RPMI7951 (cell line): Measurements from ENCODE around the gene MLIP. TPM values are rescaled to one million over a fixed set of nuclear protein-coding genes. Genes with fewer than 3 reads are reported as not detected.
"Not testable (repeated sequence)": the region's sequence is repeated elsewhere in the genome, so short reads cannot be mapped to it uniquely, and the experiment has no call there.

ENCODE experiments used
- DNase-seq: peaks from one replicate; pipeline ENCODE4 v3.0.0-alpha.2; 2012; ENCODE audit warnings: low read depth
- total RNA-seq: library from RNA; depleted of rRNA; stranded (reverse); fragments of >200 nt; shearing (Covaris generic); gene quantifications from 2 replicates; pipeline ENCODE4 v1.2.3, GENCODE V29; 2014

MLIP gene
- total RNA-seq, 1 experiment from 2014 or later = not detected

DNA sequence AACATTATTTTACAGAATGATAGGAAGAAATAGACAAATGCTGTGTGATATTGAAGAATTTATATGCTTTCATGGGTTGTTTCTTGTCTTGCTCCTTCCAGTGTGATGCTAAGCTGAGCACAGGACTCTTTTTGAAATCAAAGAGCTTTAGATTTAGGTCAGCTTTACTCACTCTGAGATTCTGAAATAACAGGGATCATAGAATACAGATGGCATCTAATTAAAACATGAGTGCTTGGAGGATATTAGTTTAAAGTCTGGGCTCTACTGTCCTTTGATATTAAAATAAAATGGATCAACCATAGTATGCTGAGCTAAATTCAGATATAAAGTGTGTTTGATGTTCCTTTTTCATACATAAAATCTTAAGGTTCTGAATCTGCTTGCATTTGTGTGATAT lies 29.6 kb downstream of the MLIP start:
- no peak for DNase-seq

- no peak for DNase-seq
These were observed 31.8 kb downstream of the MLIP start for GRCh38 chr6:54142889-54143519.

- DNase-seq = no peak
These were observed 40.6 kb downstream of the MLIP start for GRCh38 chr6:54151861-54152260.

GRCh38 chr6:54156650-54157250 lies 45.5 kb downstream of the MLIP start:
- DNase-seq = no peak

DNA sequence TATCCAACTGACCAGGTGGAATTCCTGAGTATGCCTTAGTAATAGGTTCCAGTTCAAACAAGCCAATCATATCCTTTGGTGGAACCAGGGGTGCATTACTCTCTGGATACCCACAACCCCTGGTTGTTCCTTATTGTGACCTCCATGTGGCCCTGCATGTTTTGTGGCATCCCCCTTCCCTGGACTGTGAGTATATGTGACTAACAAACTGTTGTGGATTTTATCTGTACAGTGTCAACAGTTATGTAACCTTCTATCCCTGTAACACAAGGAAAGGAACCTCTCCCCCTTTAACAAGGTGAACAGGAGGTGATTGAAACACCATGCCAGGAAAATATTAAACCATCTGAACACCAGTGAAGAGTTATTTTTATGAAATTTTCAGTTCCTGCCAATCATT lies 46.2 kb downstream of the MLIP start:
- no peak for DNase-seq

DNA sequence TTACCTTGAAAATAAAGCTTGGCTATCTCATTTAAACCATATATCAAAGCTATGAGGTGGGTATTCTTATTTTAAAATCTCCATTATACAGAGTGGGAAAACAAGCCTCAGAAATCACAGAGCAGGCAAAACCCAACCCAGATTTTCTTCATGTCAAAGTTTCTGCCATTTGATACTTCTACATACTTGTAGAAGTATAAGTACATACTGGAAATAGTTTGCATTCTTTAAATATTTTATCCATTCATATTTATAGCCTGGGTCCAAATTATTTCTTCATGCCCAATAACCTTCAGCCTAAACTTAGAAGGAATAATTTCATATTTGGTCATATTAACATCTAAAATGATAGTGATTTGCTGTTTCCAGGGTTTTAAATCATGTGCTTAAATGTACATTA lies 61.8 kb downstream of the MLIP start:
- DNase-seq = no peak

GRCh38 chr6:54179152-54179551 lies 67.9 kb downstream of the MLIP start:
- no peak for DNase-seq

DNA sequence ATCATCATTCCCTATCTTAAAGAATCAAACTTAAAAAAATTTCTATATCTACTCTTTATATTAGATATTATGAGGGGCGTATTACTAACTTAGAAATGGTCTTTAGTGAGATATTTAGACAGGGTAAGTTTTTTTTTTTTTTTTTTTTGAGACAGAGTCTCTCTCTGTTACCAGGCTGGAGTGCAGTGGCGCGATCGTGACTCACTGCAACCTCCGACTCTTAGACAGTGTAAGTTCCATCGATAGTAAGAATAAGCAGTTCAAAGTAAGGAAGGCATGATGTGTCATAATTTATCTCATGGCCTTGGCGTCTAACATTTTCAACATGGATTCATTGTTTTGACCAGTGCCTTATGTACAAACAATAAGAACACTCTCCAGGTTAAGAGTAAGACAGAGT lies 72.4 kb downstream of the MLIP start:
- DNase-seq = peak; percentile 19

- no peak for DNase-seq
These were observed 74.6 kb downstream of the MLIP start for GRCh38 chr6:54185885-54186284.

DNA sequence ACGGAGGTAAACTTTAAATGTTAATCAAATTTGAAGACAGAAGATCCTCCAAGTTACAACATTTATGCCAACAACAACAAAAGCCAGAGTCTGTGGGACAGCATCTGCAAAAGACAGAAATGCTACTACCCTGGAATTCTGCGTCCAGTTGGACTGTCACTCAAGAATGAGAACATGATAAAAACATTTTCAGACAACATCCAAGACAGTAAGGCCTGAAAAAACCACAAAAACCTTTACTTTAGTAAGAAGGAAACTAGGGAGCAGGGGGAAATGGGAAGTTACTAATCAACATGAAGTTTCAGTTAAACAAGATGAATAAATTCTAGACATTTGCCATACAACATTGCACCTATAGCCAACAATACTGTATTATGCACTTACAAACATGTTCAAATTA lies 77.6 kb downstream of the MLIP start:
- DNase-seq = no peak

DNA sequence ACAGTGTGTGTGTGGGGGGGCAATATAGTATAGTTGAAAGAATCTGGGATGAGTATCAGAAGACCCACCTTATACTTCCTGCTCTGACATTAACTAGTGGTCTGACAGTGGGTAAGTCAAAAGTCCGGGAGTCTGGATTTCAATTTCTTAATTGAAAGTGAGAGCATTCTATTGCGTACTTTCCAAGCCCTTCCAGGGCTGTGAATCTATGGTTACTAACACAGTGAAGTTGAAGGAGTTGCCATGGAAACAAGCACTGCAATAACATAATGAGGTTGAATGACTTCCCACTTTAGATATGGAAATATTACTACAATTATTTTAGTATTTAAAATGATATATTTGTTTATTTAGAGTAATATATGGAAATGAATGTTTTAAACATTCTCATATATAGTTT lies 80.2 kb downstream of the MLIP start:
- DNase-seq = peak; percentile 37

DNA sequence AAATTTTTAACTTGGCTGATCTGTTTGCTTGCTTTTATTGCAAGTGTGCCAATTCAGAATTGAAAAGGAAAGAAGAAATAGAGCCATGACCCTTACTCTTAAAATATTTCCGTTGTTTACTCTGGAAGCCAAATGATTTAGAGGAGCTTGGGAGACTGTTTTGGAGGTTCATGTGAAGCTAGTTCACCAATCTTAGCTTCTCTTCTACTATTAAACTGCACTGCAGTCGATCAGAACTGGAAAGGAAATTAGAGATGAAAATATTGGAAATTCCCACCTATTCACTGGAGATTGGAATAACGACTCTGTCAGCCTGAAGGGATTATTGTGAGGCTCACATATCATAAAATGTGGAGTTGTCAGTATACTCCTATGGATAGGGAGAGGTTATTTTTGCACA lies 81.8 kb downstream of the MLIP start:
- DNase-seq = no peak

GRCh38 chr6:54193560-54193959 lies 82.3 kb downstream of the MLIP start:
- no peak for DNase-seq

DNA sequence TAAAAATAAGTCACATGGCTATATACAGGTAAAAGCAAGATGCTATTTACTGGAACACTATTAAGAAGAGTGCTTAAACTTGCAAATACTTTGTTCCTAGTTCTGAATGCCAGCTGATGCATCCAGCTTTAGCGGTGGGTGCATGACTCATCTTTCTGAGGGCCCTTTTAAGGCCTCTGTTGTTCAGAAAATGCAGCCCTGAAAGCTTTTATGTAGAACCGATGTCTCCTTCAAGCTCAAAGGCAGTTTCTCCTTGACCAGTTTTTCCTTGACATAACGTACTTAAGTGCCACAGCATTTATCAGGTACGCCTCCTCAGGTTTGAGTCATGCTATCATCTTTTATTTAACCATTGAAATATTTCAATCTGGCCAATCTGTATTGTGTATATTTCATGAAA lies 82.8 kb downstream of the MLIP start:
- DNase-seq = peak; percentile 55

DNA sequence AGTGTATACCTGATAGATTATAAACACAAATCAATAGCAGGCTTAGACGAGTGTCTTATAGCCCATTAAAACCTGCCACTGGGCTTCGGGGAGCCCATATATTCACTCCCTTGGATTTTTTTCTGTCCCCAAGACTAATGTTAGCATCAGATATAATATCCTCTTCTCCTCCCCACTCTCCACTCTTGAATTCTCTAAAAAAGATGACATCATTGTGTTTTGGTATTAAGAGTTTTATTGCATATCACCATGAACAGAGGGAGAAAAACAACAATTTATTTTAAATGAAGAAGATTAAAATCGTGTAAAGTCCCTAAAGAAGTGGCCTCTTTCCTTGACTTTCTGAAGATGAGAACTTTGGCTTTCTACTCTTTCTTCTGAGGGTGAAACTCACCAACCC lies 84.4 kb downstream of the MLIP start:
- DNase-seq = no peak

DNA sequence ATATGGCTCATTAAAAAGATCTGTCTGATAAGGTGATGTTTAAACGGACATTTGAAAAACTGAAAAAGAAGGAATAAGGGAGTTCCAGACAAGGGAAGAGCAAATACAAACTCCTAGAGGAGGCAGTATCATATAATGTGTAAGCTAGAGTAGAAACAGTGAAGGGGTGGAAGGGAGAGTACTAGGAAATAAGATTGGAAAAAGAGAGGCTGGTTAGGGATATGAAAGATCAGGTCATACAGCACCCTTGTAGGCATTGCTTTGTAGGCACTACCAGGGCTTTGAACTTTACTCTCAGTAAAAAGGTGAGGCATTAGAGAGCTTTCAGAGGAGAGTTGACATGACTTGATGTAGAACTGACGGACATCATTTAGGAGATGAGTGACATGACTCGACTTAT lies 85.7 kb downstream of the MLIP start:
- no peak for DNase-seq

GRCh38 chr6:54198134-54198533 lies 86.9 kb downstream of the MLIP start:
- DNase-seq = no peak

- DNase-seq = not testable (repeated sequence)
These were observed 92.3 kb downstream of the MLIP start for GRCh38 chr6:54203474-54204035.

- no peak for DNase-seq
These were observed 93.8 kb downstream of the MLIP start for GRCh38 chr6:54204921-54205591.

GRCh38 chr6:54206510-54206909 lies 95.3 kb downstream of the MLIP start:
- no peak for DNase-seq

GRCh38 chr6:54209983-54210382 lies 98.7 kb downstream of the MLIP start:
- not testable (repeated sequence) for DNase-seq

- no peak for DNase-seq
These were observed 103.0 kb downstream of the MLIP start for GRCh38 chr6:54214286-54214685.

DNA sequence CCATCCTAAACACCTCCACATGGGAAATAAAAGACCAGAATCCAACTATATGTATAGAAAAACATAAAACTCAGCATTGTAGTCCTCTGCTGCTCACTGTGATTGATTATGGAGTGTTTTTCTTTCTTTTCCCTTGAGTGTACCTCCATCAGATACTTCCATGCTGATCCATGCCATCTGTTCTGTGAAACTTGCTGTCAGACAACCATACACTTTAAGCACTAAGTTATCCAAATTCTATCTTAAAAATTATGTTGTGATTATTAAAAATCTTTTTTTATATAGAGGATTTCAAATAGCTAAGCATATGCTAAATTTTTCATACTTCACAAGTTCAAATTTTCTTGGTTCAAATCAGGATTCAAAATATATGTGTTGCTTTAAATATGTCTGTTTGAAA lies 105.1 kb downstream of the MLIP start:
- no peak for DNase-seq
